ENCODE results near the gene NTN5.
"Not testable (repeated sequence)": the region's sequence is repeated elsewhere in the genome, so short reads cannot be mapped to it uniquely, and the experiment has no call there.

The NTN5 gene

DNA sequence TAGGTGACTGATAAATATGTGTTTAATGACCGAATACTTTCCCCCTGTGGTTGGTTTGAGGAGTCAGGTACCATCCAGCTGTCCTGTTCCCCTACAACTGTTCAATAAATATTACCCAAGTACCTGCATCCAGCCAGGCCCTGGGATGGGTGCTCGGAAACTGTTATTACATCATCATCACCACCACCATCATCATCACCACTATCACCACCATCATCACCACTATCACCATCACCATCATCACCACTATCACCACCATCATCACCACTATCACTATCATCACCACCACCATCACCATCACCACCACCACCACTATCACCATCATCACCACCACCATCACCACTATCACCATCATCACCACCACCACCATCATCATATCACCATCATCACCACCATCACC, 4.1 kb downstream of the NTN5 start:
- no peak for DNase-seq

DNA sequence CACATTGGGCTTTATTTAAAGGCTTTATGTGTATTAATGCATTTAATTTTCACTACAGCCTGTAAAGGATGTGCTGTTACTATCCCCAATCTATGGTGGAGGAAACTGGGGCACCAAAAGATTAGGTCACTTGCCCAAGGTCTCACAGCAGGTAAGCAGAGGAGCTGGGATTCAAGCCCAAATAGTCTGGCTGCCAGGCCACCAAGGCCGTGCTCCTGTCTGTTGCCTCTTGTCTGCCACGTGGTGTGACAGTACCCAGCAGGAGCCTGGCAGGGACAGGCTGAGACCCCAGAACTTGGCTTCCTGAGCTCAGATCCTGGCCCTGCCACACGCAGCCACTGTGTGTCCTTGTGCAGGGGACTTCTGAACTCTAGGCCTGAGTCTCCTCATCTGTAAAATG, 4.5 kb downstream of the NTN5 start:
- no peak for DNase-seq

DNA sequence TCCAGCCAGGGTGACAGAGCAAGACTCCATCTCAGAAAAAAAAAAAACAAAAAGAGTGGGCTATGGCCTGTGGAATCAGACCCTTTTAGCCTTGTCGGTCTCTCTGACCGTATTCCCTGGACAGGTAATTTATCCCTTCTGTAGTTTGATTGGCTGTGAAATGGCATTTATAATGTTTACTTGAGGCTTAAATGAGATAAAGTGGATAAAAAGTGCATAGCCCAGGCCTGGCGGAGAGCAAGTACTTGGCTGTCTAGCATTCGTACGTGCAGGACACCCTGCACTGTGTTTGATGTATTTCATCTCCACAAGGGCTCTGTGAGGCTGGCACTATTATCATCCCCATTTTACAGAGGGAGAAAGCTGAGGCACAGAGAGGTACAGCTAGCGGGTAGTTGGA, 7.0 kb downstream of the NTN5 start:
- no peak for DNase-seq

DNA sequence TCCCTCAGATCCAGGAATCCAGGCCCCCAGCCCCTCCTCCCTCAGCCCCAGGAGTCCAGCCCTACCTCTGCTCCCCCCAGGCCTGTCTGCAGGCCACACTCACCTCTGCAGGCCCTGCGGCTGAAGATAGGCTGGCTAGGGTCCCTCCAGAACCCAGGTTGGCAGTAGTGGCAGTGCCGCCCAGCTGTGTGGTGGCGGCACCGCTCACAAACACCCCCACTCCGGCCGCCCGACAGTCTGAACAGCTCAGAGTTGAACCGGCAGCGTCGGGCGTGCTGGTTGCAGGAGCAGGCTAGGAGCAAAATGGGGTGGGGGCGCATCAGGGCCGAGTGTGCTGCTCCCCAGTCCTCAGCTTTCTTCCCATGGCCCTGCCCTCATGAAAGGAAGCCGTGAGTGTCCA, 8.3 kb downstream of the NTN5 start:
- DNase-seq, result no peak

DNA sequence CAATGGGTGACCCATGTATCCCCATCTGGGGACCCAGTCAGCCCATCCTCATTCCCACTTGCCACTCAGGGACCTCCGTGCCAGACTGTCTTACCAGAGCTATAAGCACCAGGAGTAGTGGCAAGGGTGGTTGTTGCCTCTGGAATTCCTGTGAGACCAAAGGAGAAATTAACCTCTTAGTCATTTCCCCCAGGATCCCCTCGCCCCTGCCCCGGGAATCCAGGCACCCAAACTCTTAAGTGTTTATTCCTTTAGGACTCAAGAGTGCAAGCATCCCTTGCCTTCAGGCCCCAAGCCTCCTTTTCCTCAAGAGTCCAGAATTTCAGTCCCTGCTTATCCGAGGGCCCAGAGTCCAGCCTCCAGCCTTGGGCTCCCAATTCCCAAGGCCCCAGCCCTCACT, 9.2 kb downstream of the NTN5 start:
- no peak for DNase-seq

DNA sequence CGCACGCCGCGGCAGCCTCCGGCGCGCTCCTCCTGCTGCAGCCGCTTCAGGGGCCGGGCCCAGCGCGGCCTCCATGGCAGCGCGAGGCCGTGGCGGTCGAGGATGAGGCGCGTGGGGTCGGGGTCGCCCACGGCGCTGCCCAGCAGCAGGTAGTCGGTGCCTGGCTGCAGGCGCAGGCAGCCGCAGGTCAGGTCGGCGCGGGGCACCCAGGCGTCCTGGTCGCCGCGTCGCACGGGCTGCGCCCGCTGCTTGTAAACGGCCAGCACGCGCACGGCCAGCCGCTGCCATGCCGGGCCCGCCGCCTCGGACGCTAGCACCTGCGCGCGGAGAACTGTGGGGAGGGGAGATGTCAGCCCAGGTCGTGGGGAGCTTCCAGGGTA, 11.1 kb downstream of the NTN5 start:
- no peak for DNase-seq

DNA sequence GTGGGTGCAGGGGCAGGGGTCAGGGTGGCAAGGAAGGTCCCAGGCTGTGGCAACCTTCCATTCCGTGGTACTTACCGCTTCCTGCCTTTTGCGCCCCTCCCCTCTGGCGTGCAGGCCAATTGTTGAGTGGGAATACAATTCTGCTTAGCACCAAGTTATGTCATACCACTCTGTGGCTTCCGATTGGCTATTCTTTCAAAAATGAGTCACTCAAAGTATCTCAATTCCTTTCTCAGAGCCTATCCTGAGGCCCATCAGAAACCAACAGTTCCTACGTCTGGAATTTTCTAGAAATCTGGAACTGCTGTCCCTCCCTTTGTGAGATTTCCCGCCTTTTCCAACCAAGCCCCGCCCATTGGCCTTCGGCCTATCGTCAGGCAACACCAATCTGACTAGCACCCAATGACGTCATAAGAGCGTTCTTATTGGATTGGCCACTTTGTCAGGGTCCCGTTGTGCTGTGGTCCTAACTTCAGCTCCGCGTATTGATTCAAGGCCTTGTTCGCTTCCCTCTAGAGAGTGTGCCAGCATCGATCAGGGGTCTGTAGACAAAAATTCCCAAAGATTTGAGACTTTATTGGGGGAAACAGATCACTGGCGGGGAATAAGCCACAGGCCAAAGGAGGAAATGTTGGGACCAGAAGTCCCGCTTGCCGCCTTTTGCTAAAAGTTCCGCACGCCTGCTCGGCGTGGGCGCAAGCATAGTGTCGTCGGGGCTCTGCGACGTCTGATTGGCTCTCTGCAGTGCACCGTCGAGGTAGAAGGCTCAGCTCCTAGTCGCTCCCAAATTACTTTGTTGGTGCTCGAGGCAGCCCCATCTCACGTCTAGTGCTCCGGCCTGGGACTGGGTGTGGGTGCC, 11.7 kb downstream of the NTN5 start:
- peak; percentile 91 for DNase-seq

DNA sequence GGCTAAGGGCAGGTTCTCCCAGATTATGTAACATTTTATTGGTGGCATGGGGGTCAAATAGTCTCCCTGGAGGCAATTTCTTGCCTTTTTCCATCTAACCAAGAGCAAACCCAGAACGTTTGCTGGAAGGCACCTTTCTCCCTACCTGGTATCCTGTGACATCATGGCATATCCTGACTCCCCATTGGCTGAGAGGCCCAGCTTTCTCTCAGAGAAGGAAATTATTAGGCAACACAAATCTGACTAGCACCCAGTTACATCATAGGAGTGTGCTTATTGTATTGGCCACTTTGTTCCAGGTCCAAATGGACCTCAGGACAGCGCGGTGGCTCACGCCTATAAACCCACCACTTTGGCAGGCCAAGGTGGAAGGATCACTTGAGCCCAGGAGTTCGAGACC, 13.0 kb downstream of the NTN5 start:
- DNase-seq, result no peak

DNA sequence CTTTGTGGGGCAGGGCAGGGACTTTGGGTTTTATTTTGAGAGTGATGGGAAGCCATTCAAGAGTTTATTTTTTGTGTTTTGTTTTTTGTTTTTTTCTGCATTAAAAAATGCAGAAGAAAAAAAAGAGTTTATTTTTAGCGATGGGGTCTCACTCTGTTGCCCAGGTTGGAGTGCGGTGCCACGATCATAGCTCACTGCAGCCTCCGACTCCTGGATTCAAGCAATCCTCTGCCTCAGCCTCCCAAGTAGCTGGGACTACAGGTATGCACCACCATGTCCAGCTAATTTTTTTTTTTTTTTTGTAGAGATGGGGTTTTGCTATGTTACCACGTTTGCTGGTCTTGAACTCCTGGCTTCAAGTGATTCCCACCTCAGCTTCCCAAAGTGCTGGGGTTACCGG, 14.3 kb downstream of the NTN5 start:
- DNase-seq, result no peak

DNA sequence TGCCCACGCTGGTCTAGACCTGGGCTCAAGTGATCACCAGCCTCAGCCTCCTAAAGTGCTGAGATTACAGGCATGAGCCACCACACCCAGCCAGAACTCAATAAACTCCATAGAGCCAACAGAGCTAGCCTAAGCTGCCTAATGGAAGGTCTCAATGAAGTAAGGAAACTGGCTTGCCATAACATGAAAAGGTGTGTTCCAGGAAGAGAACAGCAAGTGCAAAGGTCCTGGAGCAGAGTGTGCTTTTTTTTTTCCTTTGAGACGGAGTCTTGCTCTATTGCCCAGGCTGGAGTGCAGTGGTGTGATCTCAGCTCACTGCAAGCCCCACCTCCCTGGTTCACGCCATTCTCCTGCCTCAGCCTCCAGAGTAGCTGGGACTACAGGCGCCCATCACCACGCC, 15.0 kb downstream of the NTN5 start:
- not testable (repeated sequence) for DNase-seq

DNA sequence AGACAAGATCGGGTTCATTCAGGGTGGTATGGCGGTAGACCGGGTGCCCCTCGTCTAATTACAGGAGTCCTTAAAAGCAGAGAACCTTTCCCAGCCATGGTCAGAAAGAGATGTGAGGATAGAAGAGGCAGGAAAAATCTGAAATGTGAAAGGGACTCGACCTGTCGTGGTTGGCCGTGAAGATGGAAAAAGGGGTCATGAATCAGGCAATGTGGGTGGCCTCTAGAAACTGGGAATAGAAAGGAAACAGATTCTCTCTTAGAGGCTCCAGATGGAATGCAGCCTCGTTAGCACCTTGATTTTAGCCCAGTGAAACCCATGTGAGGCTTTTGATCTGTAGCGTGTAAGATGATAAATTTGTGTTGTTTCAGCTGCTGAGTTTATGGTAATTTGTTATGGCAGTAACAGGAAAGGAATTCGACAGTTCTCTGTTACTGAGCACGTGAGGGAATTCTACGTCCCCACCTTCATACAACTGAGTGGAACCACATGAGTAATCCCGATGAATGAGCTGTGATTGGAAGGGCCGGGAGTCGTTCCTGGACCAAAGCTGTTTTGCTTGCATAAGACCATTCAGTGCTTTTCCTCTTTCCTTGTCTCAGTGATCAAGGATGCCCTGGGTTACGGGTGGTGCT, 15.9 kb downstream of the NTN5 start:
- DNase-seq, result no peak

DNA sequence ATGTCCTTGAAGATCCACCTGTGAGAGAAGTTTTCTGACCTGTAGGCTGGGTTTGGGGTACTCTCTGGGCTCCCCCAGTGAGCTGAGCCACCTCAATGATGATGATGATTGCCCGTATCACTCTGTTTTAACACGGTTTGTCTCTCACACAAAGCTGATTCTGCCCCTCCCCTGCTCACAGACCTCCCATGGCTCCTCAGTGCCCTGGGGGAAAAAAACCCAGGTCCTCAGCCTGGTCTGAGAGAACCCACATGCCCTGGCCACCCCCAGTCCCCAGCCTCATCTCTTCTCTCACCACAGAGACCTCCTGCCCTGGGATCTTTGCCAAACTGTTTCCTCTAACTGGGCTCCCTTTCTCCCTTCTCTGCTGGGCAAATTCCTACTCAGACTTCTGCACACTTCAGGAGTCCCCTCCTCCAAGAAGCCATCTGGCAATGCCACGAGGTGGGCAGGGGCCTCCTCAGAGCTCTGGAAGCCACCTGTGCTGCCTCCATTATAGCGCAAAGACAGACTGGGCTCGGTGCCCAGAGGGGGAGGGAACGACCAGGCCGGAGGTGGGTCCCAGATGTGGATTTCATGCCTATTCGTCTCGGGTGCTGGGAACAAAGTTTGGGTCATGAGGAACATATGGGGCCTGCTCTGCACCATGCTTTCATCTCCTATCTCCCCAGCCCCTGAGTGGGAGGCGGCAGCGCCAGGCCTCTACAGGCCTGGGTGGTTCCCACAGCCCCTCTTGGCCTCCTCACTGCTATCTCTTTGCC, 18.3 kb downstream of the NTN5 start:
- no peak for DNase-seq

DNA sequence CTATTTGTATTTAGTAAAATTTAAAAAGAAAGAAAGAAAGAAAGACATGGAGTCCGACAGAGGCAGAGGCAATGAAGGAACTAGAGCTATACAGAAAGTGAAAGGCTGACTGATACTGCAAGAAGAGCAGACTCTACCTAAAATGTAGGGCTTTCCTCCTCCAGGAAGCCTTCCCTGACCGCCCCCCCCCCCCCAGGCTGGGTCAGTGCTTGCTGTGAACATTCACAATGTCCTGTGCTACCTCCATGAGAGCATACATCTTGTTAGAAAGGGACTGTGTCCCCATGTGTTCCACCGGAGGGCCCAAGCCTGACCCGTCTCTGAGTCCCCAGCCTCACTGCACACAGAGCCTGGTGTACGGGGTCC, 21.2 kb downstream of the NTN5 start:
- no peak for DNase-seq

DNA sequence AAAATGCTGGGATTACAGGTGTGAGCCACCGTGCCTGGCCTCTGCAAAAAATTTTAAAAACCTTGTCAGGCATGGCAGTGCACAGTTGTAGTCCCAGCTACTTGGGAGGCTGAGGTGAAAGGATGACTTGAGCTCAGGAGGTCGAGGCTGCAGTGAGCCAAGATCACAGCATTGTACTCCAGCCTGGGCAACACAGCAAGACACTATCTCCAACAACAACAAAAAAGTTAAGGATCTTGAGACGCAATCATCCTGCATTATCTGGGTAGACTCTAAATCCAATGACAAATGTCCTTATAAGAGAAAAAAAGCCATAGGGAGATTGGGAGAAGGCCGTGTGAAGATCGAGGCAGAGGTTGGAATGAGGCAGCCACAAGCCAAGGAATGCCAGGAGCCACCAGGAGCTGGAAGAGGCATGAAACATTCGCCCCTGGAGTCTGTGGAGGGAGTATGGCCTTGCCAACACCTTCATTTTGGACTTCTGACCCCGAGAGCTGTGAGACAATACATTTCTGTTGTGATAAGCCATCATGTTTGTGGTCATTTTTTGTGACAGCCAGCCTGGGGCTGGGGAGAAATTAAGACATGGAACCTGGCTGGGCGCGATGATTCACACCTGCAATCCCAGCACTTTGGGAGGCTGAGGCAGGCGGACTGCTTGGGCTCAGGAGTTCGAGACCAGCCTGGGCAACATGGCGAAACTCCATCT, 21.7 kb downstream of the NTN5 start:
- DNase-seq, result no peak

DNA sequence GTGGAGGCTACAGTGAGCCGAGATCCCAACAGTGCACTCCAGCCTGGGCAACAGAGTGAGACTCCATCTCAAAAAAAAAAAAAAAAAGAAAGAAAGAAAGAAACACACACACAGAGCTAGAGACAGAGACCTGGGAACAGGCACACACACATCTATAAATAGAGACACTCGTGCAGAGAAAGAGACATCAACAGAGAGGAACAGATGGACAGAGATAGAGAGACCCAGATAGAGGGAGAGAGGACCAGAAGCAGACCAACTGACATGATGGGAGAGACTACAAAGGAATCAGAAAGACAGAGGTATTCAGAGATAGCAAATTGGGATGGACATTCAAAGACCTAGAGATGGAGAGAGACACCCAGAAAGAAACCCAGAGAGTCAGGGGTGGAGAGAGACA, 24.7 kb downstream of the NTN5 start:
- no peak for DNase-seq

DNA sequence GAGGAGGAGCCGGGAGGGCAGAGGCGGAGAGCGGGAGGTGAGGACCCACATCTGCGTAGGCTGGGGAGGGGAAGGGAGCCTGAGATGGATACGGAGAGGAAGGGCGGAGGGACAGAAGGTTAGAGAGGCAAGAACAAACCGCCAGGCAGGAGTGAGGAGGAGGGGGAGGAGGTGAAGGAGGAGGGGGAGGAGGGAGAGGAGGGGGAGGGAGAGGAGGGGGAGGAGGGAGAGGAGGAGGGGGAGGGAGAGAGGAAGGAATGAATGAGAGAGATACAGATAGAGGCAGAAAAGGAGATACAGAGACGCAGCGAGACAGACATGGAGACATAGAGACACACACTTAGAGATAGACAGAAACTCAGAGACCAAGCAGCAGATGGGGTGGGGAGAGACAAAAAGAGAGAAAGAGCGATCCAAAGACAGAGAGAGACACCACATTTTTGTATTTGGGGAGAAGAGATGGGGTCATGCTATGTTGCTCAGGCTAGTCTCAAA, 26.0 kb downstream of the NTN5 start:
- DNase-seq, result no peak

DNA sequence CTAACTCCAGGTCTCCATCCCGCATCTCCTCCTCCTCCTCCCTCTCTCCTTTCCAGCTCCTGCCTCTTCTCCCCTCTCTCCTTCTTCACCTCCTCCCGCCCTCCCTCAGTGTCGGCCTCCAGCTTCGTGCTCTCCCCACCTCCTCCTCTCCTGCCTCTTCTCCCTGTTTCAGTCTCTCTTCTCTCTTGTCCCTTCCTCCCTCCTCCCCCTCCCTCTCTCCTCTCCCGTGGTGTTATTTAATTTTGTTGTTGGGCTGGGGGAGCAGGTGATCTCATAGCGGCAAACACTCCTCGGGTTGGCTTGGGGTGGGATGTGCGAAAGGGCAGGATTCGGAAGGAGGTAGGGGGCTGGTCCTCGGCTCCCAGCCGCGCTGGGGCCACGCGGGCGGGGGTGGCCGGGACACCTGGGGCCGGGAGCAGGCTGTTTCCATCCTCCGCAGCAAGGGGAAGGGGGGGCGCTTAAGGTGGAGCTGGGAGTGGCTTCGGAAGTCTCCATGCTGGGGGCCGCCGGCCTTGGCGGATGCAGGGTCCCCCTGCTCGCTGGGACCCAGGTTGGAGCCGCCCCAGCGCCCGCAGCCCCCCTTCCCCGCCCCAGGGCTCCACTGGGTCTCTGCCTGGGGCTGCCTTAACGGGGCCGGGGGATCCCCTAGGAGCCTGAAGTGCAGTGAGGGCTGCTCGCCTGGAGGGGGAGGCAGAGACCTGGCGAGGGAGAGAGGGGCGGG, 26.7 kb downstream of the NTN5 start, which contains the start of gene CA11:
Gene CA11, minus strand, starts transcription at position 187 of the 721 bp plus-strand sequence. CDS start 555 bp downstream, outside the sequence.
- peak; percentile 95 for DNase-seq

DNA sequence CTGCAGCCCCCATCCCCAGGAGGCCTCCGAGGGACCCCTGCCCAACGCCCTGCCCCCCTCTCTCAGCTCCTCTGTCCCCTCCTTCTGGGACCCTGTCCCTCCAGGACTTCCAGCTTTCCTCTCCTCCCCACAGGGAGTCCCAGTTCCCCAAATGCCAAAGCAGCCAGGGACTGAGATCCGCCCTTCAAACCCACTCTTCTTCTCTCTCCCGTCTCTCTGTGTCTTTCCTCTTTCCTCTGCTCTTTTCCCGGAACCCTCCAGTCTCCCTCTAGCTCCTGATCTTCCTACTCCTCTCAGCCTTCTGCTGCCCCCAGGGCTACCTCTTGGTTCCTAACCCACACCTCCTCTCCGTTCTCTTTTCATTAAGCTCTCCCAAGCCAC, 27.2 kb downstream of the NTN5 start:
- DNase-seq, result no peak

DNA sequence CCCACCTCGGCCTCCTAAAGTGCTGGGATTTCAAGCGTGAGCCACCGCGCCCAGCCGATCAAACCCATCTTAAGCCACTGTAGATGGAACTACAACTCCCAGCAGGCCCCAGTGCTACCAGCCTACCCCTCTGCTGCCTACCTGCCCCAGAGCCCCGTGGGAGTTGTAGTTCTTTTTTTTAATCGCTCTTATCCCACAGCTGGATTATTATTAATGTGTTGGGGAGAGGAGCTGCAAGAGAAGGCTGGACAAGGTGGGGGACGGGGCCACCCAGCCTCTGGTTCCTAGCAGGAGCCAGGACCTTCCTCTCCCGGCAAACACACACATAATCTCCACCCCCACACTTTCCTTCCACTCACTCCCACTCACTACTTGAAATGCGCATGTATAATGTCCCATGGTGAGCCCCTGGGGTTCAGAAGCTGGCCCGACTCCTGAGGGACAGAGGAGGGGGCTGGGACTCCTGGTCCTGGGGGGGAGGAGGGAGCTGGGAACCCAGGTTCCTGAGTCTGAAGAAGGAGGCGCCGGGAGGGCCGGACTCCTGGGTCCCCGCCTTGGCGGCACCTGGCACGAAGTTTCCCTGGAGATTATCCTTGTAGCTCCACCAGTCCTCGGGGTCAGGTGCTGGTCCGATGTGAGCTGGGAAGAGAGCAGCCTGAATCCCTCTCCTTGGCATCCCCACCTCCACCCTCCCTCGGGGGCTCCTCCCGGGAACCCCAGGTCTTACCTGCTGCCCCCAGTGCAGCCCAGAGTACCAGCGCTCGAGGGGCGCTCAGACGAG, 27.8 kb downstream of the NTN5 start:
- DNase-seq, result peak; percentile 82

DNA sequence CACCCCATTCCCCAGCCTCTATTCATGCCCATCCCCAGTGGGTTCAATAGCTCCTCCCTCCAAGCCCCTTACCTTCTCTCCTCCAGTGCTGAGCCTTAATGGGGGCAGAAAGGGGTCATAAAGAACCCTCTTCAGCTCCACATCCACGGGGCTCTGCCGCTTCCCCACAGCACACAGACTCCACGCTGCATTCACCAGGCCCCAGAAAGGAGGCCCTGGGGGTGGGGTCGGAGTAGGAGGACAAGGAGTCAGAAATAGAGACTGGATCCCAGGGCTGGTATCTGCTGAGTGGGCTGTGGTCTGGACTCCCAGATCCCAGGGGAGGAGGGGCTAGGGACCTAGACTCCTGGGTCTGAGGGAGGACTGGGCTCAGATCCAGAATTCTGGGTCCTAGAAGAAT, 28.5 kb downstream of the NTN5 start:
- DNase-seq, result no peak

DNA sequence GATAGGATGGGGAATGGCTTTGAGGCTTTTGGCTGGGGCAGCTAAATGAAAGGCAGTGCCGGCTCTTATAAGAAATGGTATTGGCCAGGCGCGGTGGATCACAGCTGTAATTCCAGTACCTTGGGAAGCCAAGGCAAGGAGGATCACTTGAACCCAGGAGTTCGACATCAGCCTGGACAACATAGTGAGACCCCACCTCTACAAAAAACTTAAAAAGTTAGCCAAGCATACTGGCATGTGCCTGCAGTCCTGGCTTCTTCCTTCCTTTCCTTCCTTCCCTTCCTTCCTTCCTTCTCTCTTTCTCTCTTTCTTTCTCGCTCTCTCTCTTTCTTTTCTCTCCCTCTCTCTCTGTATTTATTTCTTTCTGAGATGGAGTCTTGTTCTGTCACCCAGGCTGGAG, 30.0 kb downstream of the NTN5 start:
- no peak for DNase-seq

DNA sequence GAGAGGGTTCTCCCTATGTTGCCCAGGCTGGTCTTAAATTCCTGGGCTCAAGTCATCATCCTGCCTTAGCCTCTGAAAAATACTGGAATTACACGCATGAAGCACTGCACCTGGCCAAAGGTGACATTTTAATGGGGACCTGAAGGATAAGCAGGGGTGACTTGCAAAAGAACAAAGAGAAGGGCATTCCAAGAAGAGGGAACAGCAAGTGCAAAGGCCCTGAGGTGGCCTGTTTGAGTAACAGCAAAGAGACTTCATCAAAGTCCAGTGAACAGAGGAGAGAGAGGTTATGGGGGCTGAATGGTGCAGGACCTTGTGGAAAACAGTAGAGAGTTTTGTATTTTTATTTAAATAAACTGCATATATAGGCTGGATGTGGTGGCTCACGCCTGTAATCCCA, 31.0 kb downstream of the NTN5 start:
- no peak for DNase-seq
